Large intestine (tissue), 3 donors: ENCODE results near the gene ASAP2. TPM values are rescaled to one million over a fixed set of nuclear protein-coding genes. Genes with fewer than 3 reads are reported as not detected.
"Not testable (repeated sequence)": the region's sequence is repeated elsewhere in the genome, so short reads cannot be mapped to it uniquely, and the experiment has no call there.

Experiments used
- DNase-seq, 2 donors: peaks; one replicate each; pipeline versions ENCODE4 v3.0.0 to v3.0.0-alpha.2; 2013
- H3K27ac ChIP-seq: one replicate; pipeline ENCODE4 v1.5.1; 2013; ENCODE audit warnings: low read length
- H3K27me3 ChIP-seq: 2 replicates; pipeline ENCODE4 v1.6.1; 2013; ENCODE audit warnings: low read length; ENCODE audit not compliant: control insufficient read depth, insufficient read depth
- H3K36me3 ChIP-seq: 2 replicates; pipeline ENCODE4 v1.6.1; 2013; ENCODE audit warnings: low read length; ENCODE audit not compliant: control insufficient read depth, insufficient read depth
- H3K4me1 ChIP-seq: one replicate; pipeline ENCODE4 v1.6.1; 2013; ENCODE audit warnings: low read length; ENCODE audit not compliant: control insufficient read depth, insufficient read depth
- H3K4me3 ChIP-seq: one replicate; pipeline ENCODE4 v1.5.1; 2013; ENCODE audit warnings: low read length
- H3K9me3 ChIP-seq: one replicate; pipeline ENCODE4 v1.6.1; 2013; ENCODE audit warnings: mild to moderate bottlenecking, low read depth, low read length, moderate library complexity; ENCODE audit not compliant: control insufficient read depth
- WGBS: methylation state at CpG from one replicate; pipeline ENCODE4 v1.1.5; 2013; ENCODE audit warnings: low lambda C conversion rate; ENCODE audit not compliant: insufficient coverage; 5-methylcytosine and 5-hydroxymethylcytosine counted together
- polyA plus RNA-seq: library from polyadenylated mRNA; unstranded; fragments of 120-200 nt; gene quantifications from one replicate; pipeline ENCODE4 v1.2.1, GENCODE V29; 2013

Gene ASAP2
- polyA plus RNA-seq, 1 donor, result 20.0 TPM

GRCh38 chr2:9263428-9263827 lies 56.8 kb downstream of the ASAP2 start:
- Histone ChIP-seq H3K4me3 (no peak overlapping the region), H3K27me3 (no peaks in the 10 kb centered on the region), H3K4me1 (peaks cover 26% of the 10 kb centered on the region), H3K27ac (no peak overlapping the region), H3K9me3 (no peaks in the 10 kb centered on the region), H3K36me3 (no peaks in the 10 kb centered on the region)
- no peak for DNase-seq
- no CpG with 5 or more reads among the region's 14 CpGs for WGBS

DNA sequence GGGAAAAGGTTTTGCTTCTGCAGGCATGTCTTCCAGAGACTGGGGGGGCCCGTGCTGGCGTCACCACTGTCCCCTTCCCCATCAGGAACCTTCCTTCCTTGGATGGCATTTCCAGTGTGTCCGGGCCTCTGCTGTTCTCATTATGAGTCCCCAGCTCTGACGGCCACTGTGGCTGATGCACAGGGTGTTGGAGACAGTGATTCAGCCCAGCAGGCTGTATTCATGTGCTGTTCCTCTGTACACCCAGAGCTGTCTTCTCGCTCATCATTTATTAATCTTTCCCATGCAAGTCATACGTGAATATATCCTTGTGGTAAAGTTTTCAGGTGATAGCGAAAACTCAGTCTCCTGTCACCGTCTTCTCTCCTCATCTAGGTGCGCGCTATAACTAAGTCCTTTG lies 57.7 kb downstream of the ASAP2 start:
- no peaks in the 10 kb centered on the region for H3K9me3 ChIP-seq
- peaks cover 23% of the 10 kb centered on the region for H3K4me1 ChIP-seq
- H3K36me3 ChIP-seq, result no peaks in the 10 kb centered on the region
- no peak for DNase-seq
- no peaks in the 10 kb centered on the region for H3K27me3 ChIP-seq
- 100% methylated on average over 6 of the region's 10 CpGs for WGBS
- H3K4me3 ChIP-seq, result no peak overlapping the region
- H3K27ac ChIP-seq, result no peak overlapping the region

DNA sequence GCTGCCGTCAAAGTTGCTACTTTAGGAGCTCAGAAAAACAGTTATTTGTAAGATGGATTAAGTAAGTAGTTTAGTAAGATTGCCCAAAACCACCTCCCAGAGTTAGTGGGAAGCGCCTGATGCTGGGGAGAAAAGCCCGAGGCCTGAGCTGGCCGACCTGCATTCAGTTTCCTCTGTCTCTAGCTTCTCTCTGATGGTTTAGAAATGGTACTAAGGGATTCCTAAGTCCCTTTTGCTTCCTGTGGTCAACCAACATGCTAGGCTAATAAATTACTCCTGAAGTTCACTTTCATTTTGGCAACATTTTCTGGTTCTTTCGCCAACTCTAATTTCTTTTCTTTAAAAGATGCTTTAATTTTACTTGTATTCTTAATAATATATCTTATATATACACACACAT lies 60.1 kb downstream of the ASAP2 start:
- Histone ChIP-seq H3K4me1 (peaks cover 7% of the 10 kb centered on the region), H3K27ac (no peak overlapping the region), H3K27me3 (no peaks in the 10 kb centered on the region), H3K4me3 (no peak overlapping the region), H3K9me3 (no peaks in the 10 kb centered on the region), H3K36me3 (no peaks in the 10 kb centered on the region)
- 100% methylated on average over 1 of the region's 5 CpGs for WGBS
- DNase-seq, result no peak

DNA sequence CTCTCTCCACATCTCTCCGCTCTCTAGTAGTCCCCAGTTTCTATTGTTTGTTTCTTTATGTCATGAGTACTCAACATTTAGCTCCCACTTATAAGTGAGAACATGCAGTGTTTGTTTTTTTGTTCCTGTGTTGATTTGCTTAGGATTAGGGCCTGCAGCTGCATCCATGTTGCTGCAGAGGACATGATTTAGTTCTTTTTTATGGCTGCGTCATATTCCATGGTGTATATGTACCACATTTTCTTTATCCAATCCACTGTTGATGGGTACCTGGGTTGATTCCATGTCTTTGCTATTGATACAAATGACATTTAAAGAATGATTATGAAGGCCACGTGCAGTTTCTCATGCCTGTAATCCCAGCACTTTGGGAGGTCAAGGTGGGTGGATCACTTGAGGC lies 60.7 kb downstream of the ASAP2 start:
- WGBS, result 80% methylated on average over 1 of the region's 3 CpGs

GRCh38 chr2:9268301-9269080 lies 61.9 kb downstream of the ASAP2 start:
- WGBS, result 60% methylated on average over 2 of the region's 18 CpGs
- H3K4me3 ChIP-seq, result no peak overlapping the region

More for the DNA sequence above, 60.7 kb downstream of the ASAP2 start:
- not testable (repeated sequence) for H3K27ac ChIP-seq, DNase-seq, H3K4me3 ChIP-seq, H3K9me3 ChIP-seq, H3K27me3 ChIP-seq, H3K36me3 ChIP-seq, H3K4me1 ChIP-seq

GRCh38 chr2:9269295-9269694 lies 62.7 kb downstream of the ASAP2 start:
- no peaks in the 10 kb centered on the region for H3K27me3 ChIP-seq
- no peak overlapping the region for H3K27ac ChIP-seq
- no peaks in the 10 kb centered on the region for H3K9me3 ChIP-seq
- no peak overlapping the region for H3K4me3 ChIP-seq
- WGBS, result 100% methylated on average over 1 of the region's 10 CpGs
- no peaks in the 10 kb centered on the region for H3K36me3 ChIP-seq
- no peak for DNase-seq
- no peaks in the 10 kb centered on the region for H3K4me1 ChIP-seq

More at GRCh38 chr2:9268301-9269080, 61.9 kb downstream of the ASAP2 start:
- no peaks in the 10 kb centered on the region for H3K27me3 ChIP-seq
- DNase-seq, result no peak
- H3K4me1 ChIP-seq, result no peaks in the 10 kb centered on the region
- H3K27ac ChIP-seq, result no peak overlapping the region
- H3K9me3 ChIP-seq, result no peaks in the 10 kb centered on the region
- no peaks in the 10 kb centered on the region for H3K36me3 ChIP-seq

GRCh38 chr2:9269695-9270360 lies 63.2 kb downstream of the ASAP2 start:
- no CpG with 5 or more reads among the region's 8 CpGs for WGBS
- Histone ChIP-seq H3K36me3 (no peaks in the 10 kb centered on the region), H3K27ac (no peak overlapping the region), H3K27me3 (no peaks in the 10 kb centered on the region), H3K9me3 (no peaks in the 10 kb centered on the region), H3K4me3 (no peak overlapping the region), H3K4me1 (no peaks in the 10 kb centered on the region)
- DNase-seq, result no peak

DNA sequence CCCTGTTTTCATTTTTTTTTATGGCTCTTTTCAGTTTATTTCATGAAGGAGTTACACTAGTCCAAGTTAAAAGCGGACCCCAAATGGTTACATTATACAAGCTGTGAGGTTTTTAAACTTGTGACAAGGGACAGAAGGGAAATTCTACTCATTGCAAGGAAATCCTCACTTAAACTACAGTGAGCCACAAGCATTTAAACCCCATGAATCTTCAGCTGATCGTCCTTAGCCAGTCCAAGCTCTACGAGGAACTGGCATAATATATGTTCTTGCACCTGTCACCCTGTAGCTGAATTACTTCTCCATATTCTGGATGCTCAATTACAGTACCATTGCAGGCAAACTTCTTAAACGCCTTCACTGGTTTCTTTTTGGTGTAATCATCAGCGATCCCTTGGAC lies 64.5 kb downstream of the ASAP2 start:
- WGBS, result 83% methylated on average over 1 of the region's 5 CpGs
- Histone ChIP-seq H3K36me3 (no peaks in the 10 kb centered on the region), H3K27me3 (no peaks in the 10 kb centered on the region), H3K9me3 (no peaks in the 10 kb centered on the region), H3K27ac (no peak overlapping the region), H3K4me1 (no peaks in the 10 kb centered on the region), H3K4me3 (no peak overlapping the region)
- no peak for DNase-seq

DNA sequence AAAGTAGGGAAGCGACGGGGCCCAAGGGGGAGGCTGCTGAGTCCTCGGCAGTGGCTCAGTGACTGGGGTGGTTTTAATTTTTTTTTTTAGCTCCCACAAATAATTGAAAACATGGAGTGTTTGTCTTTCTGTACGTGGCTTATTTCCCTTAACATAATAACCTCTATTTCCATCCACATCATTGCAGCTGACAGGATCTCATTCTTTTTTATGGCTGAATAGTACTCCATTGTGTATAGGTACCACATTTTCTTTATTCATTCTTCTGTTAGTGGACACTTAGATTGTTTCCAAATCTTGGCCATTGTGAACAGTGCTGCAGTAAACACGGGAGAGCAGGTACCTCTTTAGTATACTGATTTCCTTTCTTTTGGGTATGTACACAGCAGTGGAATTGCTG lies 65.1 kb downstream of the ASAP2 start:
- Histone ChIP-seq H3K4me3 (no peak overlapping the region), H3K27ac (no peak overlapping the region), H3K27me3 (no peaks in the 10 kb centered on the region), H3K9me3 (no peaks in the 10 kb centered on the region), H3K36me3 (no peaks in the 10 kb centered on the region), H3K4me1 (no peaks in the 10 kb centered on the region)
- WGBS, result 100% methylated on average over 1 of the region's 5 CpGs
- no peak for DNase-seq

DNA sequence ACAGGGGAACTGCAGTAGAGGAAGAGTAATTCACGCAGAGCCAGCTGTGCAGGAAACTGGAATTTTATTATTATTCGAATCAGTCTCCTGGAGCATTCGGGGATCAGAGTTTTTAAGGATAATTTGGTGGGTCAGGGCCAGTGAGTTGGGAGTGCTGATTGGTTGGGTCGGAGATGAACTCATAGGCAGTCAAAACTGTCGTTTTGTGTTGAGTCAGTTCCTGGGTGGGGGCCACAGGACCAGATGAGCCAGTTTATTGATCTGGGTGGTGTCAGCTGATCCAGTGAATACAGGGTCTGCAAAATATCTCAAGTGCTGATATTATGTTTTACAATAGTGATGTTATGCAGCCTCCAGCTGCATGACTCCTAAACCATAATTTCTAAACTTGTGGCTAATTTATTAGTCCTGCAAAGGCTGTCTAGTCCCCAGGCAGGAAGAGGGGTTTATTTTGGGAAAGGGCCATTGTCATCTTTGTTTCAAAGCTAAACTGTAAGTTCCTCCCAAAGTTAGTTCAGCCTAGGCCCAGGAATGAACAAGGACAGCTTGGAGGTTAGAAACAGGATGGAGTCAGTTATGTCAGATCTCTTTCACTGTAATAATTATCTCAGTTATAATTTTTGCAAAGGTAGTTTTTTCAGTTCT lies 67.0 kb downstream of the ASAP2 start:
- Histone ChIP-seq H3K36me3 (no peaks in the 10 kb centered on the region), H3K9me3 (no peaks in the 10 kb centered on the region), H3K27ac (no peak overlapping the region), H3K27me3 (no peaks in the 10 kb centered on the region), H3K4me1 (no peaks in the 10 kb centered on the region), H3K4me3 (no peak overlapping the region)
- DNase-seq, result no peak
- no CpG with 5 or more reads among the region's 5 CpGs for WGBS
